ENCODE measurements around the gene BEND7. TPM values are rescaled to one million over a fixed set of nuclear protein-coding genes. Genes with fewer than 3 reads are reported as not detected.
"Not testable (repeated sequence)": the region's sequence is repeated elsewhere in the genome, so short reads cannot be mapped to it uniquely, and the experiment has no call there.

Gene BEND7
- polyA plus RNA-seq, 1 donor (not counting 4 experiments of a cell fraction or from before 2014, with no cell fraction given) = 4.4 TPM

- Histone ChIP-seq H3K4me1 (ENCODE audit: control insufficient read depth, extremely low read depth, insufficient read depth, low read length) (no peaks in the 10 kb centered on the region), H3K4me2 (ENCODE audit: control insufficient read depth, extremely low read depth, insufficient read depth, low read depth, low read length) (no peak overlapping the region), H3K4me3 (ENCODE audit: control insufficient read depth in 2 of 3, extremely low read depth in 1 of 3, insufficient read depth in 2 of 3, low read depth in 1 of 3, low read length in 3 of 3) (no peak overlapping the region), H3K79me2 (ENCODE audit: control insufficient read depth, insufficient read depth, low read length) (no peaks in the 10 kb centered on the region), H3K27me3 (ENCODE audit: control insufficient read depth, extremely low read depth, insufficient read depth, low read length) (no peaks in the 10 kb centered on the region), H2AFZ (ENCODE audit: control insufficient read depth, low read length) (no peak overlapping the region), H3K9ac (ENCODE audit: control insufficient read depth, extremely low read depth, insufficient read depth, low read length) (no peak overlapping the region), H3K9me3 (ENCODE audit: control insufficient read depth, low read depth, low read length) (no peaks in the 10 kb centered on the region), H4K20me1 (ENCODE audit: control insufficient read depth, extremely low read depth, insufficient read depth, low read length) (no peaks in the 10 kb centered on the region), H3K27ac (ENCODE audit: control insufficient read depth, insufficient read depth, low read length) (no peak overlapping the region), H3K36me3 (ENCODE audit: control insufficient read depth in 2 of 2, extremely low read depth in 1 of 2, insufficient read depth in 2 of 2, low read length in 2 of 2) (no peaks in the 10 kb centered on the region), H3K9me1 (ENCODE audit: control insufficient read depth, extremely low read depth, insufficient read depth, low read length) (no peaks in the 10 kb centered on the region)
- dilution Hi-C loops (cut with MboI; ENCODE audit: extremely low pct_ligation_motif_present, low sequenced_read_pairs) = no loop called here
- FAIRE-seq = no peak
- DNase-seq (ENCODE audit: low read depth, low spot score) = no peak
- no peak for TF ChIP-seq EZH2 (IDR thresholded peaks at IDR 0.05; ENCODE audit: low read length)
Observed at GRCh38 chr10:13555884-13556510, 27.2 kb upstream of the BEND7 start.

- no peak overlapping the region for H3K9ac ChIP-seq (ENCODE audit: control insufficient read depth, extremely low read depth, insufficient read depth, low read length)
- no peak overlapping the region for H3K4me3 ChIP-seq (ENCODE audit: control insufficient read depth in 2 of 3, extremely low read depth in 1 of 3, insufficient read depth in 2 of 3, low read depth in 1 of 3, low read length in 3 of 3)
- H3K9me3 ChIP-seq (ENCODE audit: control insufficient read depth, low read depth, low read length) = no peaks in the 10 kb centered on the region
- no peaks in the 10 kb centered on the region for H3K9me1 ChIP-seq (ENCODE audit: control insufficient read depth, extremely low read depth, insufficient read depth, low read length)
- no peaks in the 10 kb centered on the region for H3K79me2 ChIP-seq (ENCODE audit: control insufficient read depth, insufficient read depth, low read length)
- H3K27me3 ChIP-seq (ENCODE audit: control insufficient read depth, extremely low read depth, insufficient read depth, low read length) = peaks cover 4% of the 10 kb centered on the region
- DNase-seq (ENCODE audit: low read depth, low spot score) (no peak), FAIRE-seq (no peak)
- TF ChIP-seq EZH2 (IDR thresholded peaks at IDR 0.05; ENCODE audit: low read length) (no peak), CTCF (optimal IDR thresholded peaks at IDR 0.05 in 1 of 3, IDR thresholded peaks at IDR 0.05 in 1 of 3, conservative IDR thresholded peaks at IDR 0.05 in 1 of 3; ENCODE audit: extremely low read depth in 1 of 3, insufficient read depth in 2 of 3, low read length in 3 of 3) (no peak)
- H4K20me1 ChIP-seq (ENCODE audit: control insufficient read depth, extremely low read depth, insufficient read depth, low read length) = no peaks in the 10 kb centered on the region
- no peak overlapping the region for H3K27ac ChIP-seq (ENCODE audit: control insufficient read depth, insufficient read depth, low read length)
- no peaks in the 10 kb centered on the region for H3K4me1 ChIP-seq (ENCODE audit: control insufficient read depth, extremely low read depth, insufficient read depth, low read length)
- no peak overlapping the region for H2AFZ ChIP-seq (ENCODE audit: control insufficient read depth, low read length)
- H3K36me3 ChIP-seq (ENCODE audit: control insufficient read depth in 2 of 2, extremely low read depth in 1 of 2, insufficient read depth in 2 of 2, low read length in 2 of 2) = no peaks in the 10 kb centered on the region
- dilution Hi-C loops (cut with MboI; ENCODE audit: extremely low pct_ligation_motif_present, low sequenced_read_pairs) = no loop called here
- H3K4me2 ChIP-seq (ENCODE audit: control insufficient read depth, extremely low read depth, insufficient read depth, low read depth, low read length) = no peak overlapping the region
Observed at GRCh38 chr10:13550802-13551201, 22.0 kb upstream of the BEND7 start.

GRCh38 chr10:13542533-13542932 lies 13.7 kb upstream of the BEND7 start:
- no peak overlapping the region for H3K4me2 ChIP-seq (ENCODE audit: control insufficient read depth, extremely low read depth, insufficient read depth, low read depth, low read length)
- no peaks in the 10 kb centered on the region for H3K9me1 ChIP-seq (ENCODE audit: control insufficient read depth, extremely low read depth, insufficient read depth, low read length)
- TF ChIP-seq CTCF (optimal IDR thresholded peaks at IDR 0.05 in 1 of 3, IDR thresholded peaks at IDR 0.05 in 1 of 3, conservative IDR thresholded peaks at IDR 0.05 in 1 of 3; ENCODE audit: extremely low read depth in 1 of 3, insufficient read depth in 2 of 3, low read length in 3 of 3) (no peak), EZH2 (IDR thresholded peaks at IDR 0.05; ENCODE audit: low read length) (no peak)
- H3K79me2 ChIP-seq (ENCODE audit: control insufficient read depth, insufficient read depth, low read length) = no peaks in the 10 kb centered on the region
- H3K27me3 ChIP-seq (ENCODE audit: control insufficient read depth, extremely low read depth, insufficient read depth, low read length) = peaks cover 4% of the 10 kb centered on the region
- dilution Hi-C loops (cut with MboI; ENCODE audit: extremely low pct_ligation_motif_present, low sequenced_read_pairs) = no loop called here
- no peak for FAIRE-seq
- H3K27ac ChIP-seq (ENCODE audit: control insufficient read depth, insufficient read depth, low read length) = no peak overlapping the region
- H3K9ac ChIP-seq (ENCODE audit: control insufficient read depth, extremely low read depth, insufficient read depth, low read length) = no peak overlapping the region
- no peak overlapping the region for H3K4me3 ChIP-seq (ENCODE audit: control insufficient read depth in 2 of 3, extremely low read depth in 1 of 3, insufficient read depth in 2 of 3, low read depth in 1 of 3, low read length in 3 of 3)
- H3K4me1 ChIP-seq (ENCODE audit: control insufficient read depth, extremely low read depth, insufficient read depth, low read length) = no peaks in the 10 kb centered on the region
- no peak overlapping the region for H2AFZ ChIP-seq (ENCODE audit: control insufficient read depth, low read length)
- H3K36me3 ChIP-seq (ENCODE audit: control insufficient read depth in 2 of 2, extremely low read depth in 1 of 2, insufficient read depth in 2 of 2, low read length in 2 of 2) = no peaks in the 10 kb centered on the region
- no peak for DNase-seq (ENCODE audit: low read depth, low spot score)
- H3K9me3 ChIP-seq (ENCODE audit: control insufficient read depth, low read depth, low read length) = no peaks in the 10 kb centered on the region
- H4K20me1 ChIP-seq (ENCODE audit: control insufficient read depth, extremely low read depth, insufficient read depth, low read length) = no peaks in the 10 kb centered on the region

GRCh38 chr10:13537985-13538384 lies 9.2 kb upstream of the BEND7 start:
- H3K4me1 ChIP-seq (ENCODE audit: control insufficient read depth, extremely low read depth, insufficient read depth, low read length); H3K27me3 ChIP-seq (ENCODE audit: control insufficient read depth, extremely low read depth, insufficient read depth, low read length); dilution Hi-C loops (cut with MboI; ENCODE audit: extremely low pct_ligation_motif_present, low sequenced_read_pairs); FAIRE-seq; H3K9me3 ChIP-seq (ENCODE audit: control insufficient read depth, low read depth, low read length); H4K20me1 ChIP-seq (ENCODE audit: control insufficient read depth, extremely low read depth, insufficient read depth, low read length); H3K4me3 ChIP-seq (ENCODE audit: control insufficient read depth in 2 of 3, extremely low read depth in 1 of 3, insufficient read depth in 2 of 3, low read depth in 1 of 3, low read length in 3 of 3); H2AFZ ChIP-seq (ENCODE audit: control insufficient read depth, low read length); H3K4me2 ChIP-seq (ENCODE audit: control insufficient read depth, extremely low read depth, insufficient read depth, low read depth, low read length); H3K27ac ChIP-seq (ENCODE audit: control insufficient read depth, insufficient read depth, low read length); H3K79me2 ChIP-seq (ENCODE audit: control insufficient read depth, insufficient read depth, low read length); DNase-seq (ENCODE audit: low read depth, low spot score); H3K36me3 ChIP-seq (ENCODE audit: control insufficient read depth in 2 of 2, extremely low read depth in 1 of 2, insufficient read depth in 2 of 2, low read length in 2 of 2); H3K9me1 ChIP-seq (ENCODE audit: control insufficient read depth, extremely low read depth, insufficient read depth, low read length); H3K9ac ChIP-seq (ENCODE audit: control insufficient read depth, extremely low read depth, insufficient read depth, low read length): not testable (repeated sequence)
